GM19023 (cell line): ENCODE data around the gene ATP8B1.
A peak's percentile ranks its signal among the peaks of the same experiment; 100 is the strongest.
"Not testable (repeated sequence)": the region's sequence is repeated elsewhere in the genome, so short reads cannot be mapped to it uniquely, and the experiment has no call there.

ENCODE experiments used
- ATAC-seq: cut with Tn5 transposase; IDR thresholded peaks from one replicate; pipeline ENCODE4 v1.9.1; 2021; ENCODE audit warnings: mild to moderate bottlenecking, moderate library complexity; ENCODE audit not compliant: unreplicated experiment

Gene ATP8B1

DNA sequence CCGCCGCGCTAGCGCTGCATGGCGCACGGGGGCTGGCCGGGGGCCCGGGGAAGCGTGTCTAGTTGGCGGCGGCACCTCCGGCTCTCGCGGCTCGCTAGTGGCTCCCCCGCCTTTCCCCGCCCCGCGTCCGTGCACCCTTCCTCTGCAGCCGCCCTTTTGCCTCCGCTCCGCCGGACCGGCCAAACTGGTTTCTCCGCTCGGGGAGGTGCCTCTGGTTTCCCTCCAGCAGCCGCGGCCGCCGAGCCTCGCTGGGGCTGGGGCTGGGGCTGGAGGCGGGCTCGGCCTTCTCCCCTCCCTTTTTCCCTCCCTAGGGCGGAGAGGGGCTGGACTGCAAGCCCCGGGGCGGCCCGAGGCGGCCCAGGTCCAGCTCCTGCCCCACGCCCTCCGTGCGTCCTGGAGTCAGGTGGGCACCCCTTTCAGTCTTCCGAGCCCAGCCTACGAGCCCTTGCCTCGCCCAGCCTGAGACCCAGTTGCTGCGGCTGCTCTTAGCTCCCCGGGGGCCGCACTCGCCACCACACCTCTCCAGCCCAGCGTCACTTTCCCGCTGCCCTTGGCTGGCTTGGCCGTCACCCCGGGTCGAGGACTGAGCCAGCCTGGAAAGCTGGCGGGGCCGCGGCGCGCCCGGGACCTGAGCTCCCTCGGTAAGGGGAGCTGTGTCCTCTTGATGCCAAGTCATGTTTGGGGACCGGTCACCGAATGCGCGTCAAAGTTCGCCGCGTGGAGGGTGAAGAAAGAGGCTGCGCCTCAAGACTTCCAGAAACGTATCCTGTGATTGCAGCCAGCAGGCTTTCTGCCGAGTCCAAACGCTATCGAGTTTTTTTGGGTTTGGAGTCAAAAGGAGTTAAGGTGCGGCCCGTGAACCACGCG lies at the start of gene ATP8B1:
Gene ATP8B1, minus strand, starts transcription at position 213 of the 867 bp plus-strand sequence. CDS start 71,508 bp downstream, outside the sequence.
- ATAC-seq: peak; percentile 59

DNA sequence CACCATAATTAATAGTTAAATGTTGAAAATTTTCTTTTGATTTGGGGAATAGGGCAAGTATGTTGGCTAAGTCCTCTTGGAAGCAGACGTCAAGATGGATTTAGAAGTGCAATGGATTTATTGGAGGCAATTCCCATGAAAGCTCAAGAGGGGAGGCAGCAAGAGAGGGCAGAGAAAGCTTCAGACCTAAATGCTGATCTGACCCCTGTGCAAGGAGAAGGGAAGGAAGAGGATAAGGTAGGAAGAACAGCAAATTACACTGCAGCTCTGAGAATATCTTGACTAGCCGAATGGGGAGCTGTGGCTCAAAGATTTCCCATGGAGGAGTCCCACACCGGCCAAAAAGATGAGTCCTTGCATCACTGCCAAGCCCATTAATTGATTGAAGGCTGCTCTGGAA lies 46.9 kb upstream of the ATP8B1 start:
- no peak for ATAC-seq

DNA sequence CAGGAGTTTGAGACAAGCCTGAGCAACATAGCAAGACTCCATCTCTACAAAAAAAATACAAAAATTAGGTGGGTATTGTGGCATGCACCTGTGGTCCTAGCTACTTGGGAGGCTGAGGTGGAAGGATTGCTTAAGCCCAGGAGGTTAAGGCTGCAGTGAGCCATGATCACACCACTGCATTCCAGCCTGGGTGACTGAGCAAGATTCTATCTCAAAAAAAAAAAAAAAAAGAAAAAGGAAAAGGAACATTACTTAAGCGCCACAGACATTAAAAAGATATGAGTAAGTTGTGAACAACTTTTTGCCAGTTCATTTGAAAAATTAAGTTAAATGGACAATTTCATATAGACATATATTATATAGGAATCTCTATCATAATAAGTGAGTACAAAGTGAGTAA lies 45.3 kb upstream of the ATP8B1 start:
- ATAC-seq: not testable (repeated sequence)

DNA sequence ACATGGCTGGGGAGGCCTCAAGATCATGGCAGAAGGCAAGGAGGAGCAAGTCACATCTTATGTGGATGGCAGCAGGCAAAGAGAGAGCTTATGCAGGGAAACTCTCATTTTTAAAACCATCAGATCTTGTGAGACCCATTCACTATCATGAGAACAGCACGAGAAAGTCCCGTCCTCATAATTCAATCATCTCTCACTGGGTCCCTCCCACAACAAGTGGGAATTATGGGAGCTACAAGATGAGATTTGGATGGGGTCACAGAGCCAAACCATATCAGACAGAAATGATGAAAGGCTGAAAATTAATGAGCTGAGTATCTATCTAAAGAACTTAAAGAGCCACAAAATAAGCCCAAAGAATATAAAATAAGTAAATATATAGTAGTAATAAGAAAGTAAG lies 44.3 kb upstream of the ATP8B1 start:
- ATAC-seq: not testable (repeated sequence)

DNA sequence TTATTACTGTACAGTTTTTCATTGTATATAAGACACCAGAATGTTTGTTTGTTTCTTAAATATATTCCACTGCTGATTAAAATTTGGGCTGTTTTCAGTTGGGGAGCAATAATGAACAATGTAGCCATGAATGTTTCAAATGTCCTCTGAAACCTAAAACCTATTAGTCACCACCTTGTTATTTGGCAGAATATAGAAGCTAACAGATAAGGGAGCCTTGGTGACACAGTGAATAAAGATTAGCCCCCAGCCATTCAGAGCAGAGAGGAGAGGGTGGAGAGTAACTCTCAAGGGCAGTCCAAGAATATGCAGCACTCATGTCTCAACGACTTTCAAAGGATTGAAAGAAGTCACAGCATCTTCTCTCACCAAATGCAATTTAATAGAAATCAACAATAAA lies 43.1 kb upstream of the ATP8B1 start:
- ATAC-seq: no peak

DNA sequence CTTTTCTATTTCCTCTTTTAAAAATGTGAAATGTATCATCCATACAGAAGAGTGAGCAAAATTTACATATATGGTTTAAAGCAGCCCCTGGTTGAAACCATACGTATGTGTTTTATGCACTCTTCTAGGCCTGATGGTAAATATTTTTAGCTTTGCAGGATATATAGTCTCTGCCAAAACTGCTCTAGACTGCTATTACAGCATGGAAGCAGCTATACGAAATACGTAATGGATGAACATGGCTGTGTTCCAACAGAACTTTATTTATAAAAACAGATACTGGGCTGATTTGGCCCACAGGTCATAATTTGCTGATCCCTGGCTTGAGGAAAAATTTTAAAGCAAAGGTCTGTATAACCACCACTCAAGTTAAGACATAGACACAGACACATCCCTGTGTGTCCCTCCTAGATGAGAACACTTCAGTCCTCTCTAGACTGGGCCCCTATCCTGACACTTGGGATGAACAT lies 42.5 kb upstream of the ATP8B1 start:
- no peak for ATAC-seq

DNA sequence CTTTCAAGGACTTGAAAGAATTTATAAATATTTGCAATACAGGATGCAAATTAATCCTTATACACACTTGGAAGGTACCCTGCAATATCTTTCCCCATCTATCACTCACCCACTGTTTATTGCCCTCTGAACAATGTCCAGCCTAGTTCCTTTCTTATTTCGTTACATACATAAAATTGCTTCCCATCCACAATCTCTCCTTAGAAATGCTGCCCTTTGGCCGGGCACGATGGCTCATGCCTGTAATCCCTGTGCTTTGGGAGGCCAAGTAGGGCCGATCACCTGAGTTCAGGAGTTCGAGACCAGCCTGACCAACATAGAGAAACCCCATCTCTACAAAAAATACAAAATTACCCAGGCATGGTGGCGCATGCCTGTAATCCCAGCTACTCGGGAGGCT lies 41.2 kb upstream of the ATP8B1 start:
- no peak for ATAC-seq

DNA sequence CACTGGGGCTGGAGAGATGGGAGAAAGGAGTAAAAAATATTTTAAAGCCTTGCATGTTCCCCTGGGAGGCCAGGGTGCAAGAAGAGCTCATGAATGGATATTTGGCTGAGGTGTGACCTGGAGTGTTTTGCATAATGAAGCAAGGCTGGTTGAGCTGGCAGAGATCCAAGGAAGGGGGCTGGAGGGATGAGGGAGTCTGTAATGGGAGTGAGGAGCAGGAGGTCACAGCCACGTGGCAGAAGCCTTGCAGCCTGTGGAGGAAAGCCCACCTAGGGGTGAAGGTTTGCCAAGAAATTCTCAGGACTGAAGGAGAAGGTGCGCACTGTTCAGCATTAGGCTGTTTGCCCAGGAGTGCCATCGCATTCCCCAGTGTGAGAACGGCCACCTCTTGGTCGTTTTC lies 40.3 kb upstream of the ATP8B1 start:
- no peak for ATAC-seq

DNA sequence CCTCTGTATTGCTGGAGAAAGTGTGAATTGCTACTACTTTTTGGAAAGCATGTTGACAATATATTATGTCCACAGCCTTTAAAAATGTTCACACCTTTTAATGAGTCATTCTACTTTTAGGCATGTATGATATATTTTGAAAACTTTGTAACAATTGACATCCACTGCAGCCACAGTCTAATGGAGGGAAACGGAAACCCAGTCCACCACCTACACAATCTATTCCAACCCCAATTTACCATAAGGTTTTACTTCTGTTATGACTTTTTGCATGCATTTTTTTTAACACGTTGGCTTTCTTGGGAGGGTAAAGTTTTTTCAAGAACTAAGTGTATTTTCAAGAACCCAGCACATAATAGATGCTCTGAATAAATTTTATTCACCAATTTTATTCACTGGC lies 38.5 kb upstream of the ATP8B1 start:
- no peak for ATAC-seq

DNA sequence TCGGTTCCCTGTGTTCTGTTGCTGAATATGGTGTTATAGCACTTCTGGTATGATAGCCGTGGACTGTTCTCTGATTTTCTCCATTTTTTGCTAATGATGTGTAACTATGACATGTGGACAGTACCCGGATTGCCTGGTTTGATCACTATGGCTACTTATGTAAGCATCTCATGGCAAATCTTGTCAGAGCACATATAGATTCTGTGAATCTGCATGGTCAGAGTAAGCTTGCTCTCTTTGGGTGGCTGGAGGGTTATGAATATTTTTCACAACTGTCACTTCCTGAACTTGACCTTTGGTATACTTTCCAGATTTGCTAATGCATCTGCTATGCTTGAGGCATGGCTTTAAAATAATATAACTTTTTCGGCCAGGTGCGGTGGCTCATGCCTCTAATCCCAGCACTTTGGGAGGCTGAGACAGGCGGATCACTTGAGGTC lies 36.8 kb upstream of the ATP8B1 start:
- ATAC-seq: no peak

DNA sequence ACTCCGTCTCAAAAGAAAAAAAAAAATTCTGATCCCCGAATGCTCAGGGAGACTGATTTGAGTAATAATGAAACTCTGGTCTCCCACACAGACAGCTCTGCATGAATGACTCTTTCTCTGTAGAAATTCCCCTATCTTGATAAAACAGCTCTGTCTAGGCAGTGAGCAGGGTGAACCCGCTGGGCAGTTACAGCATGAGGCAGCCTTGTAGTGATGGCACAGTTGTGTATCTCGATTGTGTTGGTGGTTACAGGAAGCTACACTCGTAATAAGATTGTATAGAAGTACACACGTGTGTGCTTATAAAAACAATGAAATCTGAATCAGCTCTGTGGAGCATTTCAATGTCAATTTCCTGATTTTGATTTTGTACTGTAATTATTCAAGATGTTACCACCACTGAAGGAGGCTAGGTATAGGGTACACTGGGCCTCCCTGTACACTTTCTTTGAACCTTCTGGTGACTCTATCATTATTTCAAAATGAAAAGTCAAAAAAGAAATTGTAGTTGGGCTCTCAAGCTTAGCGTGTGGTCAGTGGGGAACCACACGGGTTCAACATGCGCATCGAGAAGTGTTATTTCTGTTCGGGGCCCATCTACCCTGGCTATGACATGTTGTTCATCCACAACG lies 34.9 kb upstream of the ATP8B1 start:
- ATAC-seq: peak; percentile 84

DNA sequence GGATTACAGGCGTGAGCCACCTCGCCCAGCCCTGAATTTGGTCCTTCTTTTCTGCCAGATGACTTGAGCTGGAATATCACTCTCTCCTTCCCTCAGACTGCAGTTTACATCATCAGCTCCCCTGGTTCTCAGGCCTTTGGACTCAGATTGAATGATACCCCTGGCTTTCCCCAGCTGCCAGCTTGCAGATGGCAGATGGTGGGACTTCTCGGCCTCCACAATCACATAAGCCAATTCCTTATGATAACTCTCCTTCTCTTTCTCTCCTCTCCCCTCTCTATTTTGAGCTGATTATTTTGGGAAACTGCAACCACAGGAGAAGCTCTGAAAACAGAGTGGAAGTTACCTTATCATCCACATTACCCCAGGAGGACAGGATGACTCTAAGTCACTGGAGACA lies 33.4 kb upstream of the ATP8B1 start:
- no peak for ATAC-seq

DNA sequence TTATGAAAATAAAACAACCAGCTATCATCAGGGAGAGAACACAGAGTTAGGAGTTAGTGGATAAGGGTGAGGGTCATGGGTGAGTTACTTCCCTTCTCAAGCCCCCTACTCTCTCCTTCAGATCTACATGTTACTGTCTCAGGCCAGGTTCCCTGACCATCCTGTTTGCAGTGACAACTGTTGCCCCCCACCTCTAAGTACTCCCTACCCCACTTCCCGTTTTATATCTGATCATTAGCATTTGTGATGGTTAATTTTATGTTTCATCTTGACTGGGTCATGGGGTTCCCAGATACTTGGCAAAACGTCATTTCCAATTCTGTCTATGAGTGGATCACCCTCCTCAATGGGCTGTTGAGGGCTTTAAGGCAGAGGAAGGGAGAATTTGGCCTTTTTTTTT lies 32.8 kb upstream of the ATP8B1 start:
- ATAC-seq: no peak

DNA sequence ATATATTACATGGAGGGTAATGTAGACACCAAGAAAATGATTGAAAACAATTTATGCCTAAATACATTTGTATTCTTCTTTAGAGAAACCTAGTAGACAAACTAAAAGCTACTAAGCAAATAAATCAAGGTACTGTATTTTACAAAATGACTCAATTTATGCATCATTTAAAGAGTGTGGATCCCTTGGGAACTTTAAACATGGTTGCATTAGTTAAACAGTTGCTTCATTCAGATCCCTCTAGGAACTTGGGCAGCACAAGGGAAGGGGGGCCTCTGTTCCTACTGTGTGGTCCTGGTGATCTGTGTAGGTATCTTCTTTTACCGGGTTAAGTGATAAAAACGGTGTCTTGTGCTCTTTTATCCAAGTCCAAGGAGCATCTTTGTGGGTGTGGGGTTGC lies 31.5 kb upstream of the ATP8B1 start:
- ATAC-seq: no peak

DNA sequence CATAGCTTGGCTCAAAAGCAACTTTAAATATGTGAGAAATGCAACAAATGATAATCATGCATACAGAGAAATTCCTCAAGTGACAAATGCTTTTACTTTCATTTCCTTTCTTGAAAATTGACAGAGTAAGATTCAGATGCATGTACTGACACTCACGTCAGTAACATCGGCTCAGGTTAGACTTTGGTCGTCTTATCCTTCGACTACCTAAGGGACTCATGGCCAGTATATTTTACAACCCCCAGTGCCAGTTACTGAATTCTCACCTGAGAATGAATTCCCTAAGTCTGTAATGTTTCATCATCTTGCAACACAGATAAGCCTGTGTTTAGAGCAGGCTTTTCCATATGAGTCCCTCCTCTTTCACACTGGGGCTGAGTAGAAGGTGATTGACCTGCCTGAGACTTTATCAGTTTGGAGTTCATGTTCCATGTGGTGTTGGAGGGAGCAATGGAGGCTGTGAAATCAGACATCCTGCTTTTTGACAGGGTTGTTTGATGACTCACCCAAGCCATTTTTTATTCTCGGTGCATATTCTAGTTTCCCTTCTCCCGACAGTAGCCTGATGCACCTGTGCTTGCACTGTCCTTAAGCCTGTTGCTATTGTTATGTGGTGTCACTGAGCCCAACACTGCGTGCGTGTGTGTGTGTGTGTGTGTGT lies 30.5 kb upstream of the ATP8B1 start:
- peak; percentile 46 for ATAC-seq

DNA sequence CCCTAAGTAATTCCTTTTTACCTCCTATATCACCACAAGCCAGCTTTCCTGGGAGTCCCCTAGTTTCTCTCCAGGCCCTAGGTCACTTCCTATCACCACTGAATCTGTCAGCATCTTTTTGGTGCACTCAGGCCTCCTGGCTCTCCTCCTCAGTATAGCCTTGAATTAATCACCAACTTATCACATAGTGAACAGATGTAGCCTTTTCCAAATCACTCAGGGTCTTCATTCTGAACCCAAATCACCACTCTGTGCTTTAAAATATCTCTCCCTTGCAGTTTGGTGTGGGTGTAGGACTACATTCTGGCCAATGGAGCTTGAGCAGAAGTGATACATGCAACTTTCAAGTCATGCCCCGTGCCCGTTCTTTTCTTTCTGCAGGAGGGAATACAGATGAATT lies 29.6 kb upstream of the ATP8B1 start:
- no peak for ATAC-seq

DNA sequence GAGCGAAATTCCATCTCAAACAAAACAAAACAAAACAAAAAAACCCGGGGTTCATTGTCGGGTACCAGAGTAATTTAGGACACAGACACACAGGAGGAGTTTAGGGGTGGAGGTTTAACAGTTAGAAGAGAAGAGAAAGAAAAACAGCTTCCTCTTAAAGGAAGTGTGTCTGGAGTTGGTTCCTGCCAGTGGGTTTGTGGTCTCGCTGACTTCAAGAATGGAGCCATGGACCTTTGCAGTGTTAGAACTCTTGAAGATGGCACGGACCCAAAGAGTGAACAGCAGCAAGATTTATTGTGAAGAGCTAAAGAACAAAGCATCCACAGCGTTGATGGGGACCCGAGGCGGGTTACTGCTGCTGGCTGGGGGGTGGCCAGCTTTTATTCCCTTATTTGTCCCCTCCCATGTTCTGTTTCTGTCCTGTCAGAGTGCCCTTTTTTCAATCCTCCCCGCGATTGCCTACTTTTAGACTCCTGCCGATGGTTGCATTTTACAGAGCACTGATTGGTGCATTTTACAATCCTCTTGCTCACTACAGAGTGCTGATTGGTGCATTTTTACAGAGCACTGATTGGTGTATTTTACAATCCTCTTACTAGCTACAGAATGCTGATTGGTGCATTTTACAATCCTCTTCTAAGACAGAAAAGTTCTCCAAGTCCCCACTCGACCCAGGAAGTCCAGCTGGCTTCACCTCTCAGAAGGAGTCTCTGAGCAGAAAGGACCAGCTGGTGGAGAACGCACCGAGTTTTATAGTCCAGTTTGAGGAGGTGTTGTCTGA lies 28.7 kb upstream of the ATP8B1 start:
- ATAC-seq: no peak

DNA sequence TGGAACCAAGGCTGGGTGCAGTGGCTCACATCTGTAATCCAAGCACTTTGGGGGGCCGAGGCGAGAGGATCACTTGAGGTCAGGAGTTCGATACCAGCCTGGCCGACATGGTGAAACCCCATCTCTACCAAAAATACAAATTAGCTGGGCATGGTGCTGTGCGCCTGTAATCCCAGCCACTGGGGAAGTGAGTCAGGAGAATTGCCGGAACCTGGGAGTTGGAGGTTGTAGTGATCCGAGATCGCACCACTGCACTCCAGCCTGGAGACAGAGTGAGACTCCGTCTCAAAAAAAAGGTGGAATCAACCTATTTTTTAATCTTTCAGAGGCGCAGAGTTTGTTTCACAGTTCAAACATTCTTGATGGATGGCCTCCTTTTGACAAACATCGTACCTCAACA lies 24.5 kb upstream of the ATP8B1 start:
- no peak for ATAC-seq

DNA sequence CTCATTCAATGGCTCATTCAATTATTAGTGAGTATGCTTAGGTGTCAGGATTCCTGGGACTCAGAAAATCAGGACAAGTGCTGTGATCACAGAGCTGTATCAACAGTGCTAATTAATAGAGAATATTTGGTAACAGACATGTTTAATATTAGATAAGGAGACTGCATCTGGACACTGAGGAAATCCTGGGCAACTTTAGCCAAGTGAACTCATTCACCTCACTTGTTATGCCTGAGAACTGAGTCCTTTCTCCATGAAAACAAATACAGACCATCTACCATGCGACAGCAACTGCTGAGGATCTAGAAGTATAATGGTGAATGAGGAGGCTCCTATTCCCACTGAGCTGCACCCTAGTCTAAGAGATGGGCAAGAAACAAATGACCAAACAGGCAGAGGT lies 23.1 kb upstream of the ATP8B1 start:
- no peak for ATAC-seq

DNA sequence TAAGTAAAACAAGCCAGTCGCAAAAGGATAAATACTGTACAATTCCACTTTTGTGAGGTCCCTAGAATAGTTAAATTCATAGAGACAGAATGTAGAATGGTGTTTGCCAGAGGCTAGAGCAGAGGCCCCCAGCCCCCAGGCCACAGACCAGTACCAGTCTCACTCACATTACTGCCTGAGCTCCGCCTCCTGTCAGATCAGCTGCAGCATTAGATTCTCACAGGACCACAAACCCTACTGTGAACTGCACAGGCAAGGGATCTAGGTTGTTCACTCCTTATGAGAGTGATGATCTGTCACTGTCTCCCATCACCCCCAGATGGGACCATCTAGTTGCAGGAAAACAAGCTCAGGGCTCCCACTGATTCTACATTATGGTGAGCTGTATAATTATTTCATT lies 17.5 kb upstream of the ATP8B1 start:
- not testable (repeated sequence) for ATAC-seq
